MM.1S (cell line): Measurements from ENCODE around the gene B3GNT4.
"Not testable (repeated sequence)": the region's sequence is repeated elsewhere in the genome, so short reads cannot be mapped to it uniquely, and the experiment has no call there.

Experiments used
- DNase-seq: peaks from one replicate; pipeline ENCODE4 v3.0.0-alpha.2; 2015
- H2AFZ ChIP-seq: fragments of 300-600 bp; sonication (generic); 2 replicates; pipeline ENCODE4 v1.6.0; 2016; ENCODE audit warnings: antibody characterized with exemption, low read length
- H3F3A ChIP-seq: fragments of 300-600 bp; sonication (generic); 2 replicates; pipeline ENCODE4 v1.6.1; 2016; ENCODE audit warnings: mild to moderate bottlenecking, antibody characterized with exemption, low read length, moderate library complexity, mixed read lengths; ENCODE audit not compliant: insufficient read depth
- H3K27ac ChIP-seq: fragments of 300-600 bp; sonication (generic); 2 replicates; pipeline ENCODE4 v1.5.1; 2016; ENCODE audit warnings: mild to moderate bottlenecking, low read length
- H3K27me3 ChIP-seq: fragments of 300-600 bp; sonication (generic); replicated peaks from 2 replicates; pipeline ENCODE4 v1.6.0; 2016; ENCODE audit warnings: low read length; ENCODE audit not compliant: insufficient read depth
- H3K36me3 ChIP-seq: fragments of 300-600 bp; sonication (generic); replicated peaks from 2 replicates; pipeline ENCODE4 v1.6.1; 2016; ENCODE audit warnings: mild to moderate bottlenecking, low read length, mixed read lengths; ENCODE audit not compliant: insufficient read depth
- H3K4me1 ChIP-seq: fragments of 300-600 bp; sonication (generic); 2 replicates; pipeline ENCODE4 v1.6.1; 2016; ENCODE audit warnings: low read length, mixed read lengths
- H3K4me2 ChIP-seq: fragments of 300-600 bp; sonication (generic); 2 replicates; pipeline ENCODE4 v1.6.0; 2016; ENCODE audit warnings: low read depth, low read length
- H3K4me3 ChIP-seq: fragments of 300-600 bp; sonication (generic); 2 replicates; pipeline ENCODE4 v1.5.1; 2016; ENCODE audit warnings: low read length, mixed read lengths
- H3K79me2 ChIP-seq: fragments of 300-600 bp; sonication (generic); 2 replicates; pipeline ENCODE4 v1.6.1; 2016; ENCODE audit warnings: mixed run types, low read length, mixed read lengths
- H3K9ac ChIP-seq: fragments of 300-600 bp; sonication (generic); 2 replicates; pipeline ENCODE4 v1.6.1; 2016; ENCODE audit warnings: low read length, mixed read lengths
- H3K9me2 ChIP-seq: fragments of 300-600 bp; sonication (generic); replicated peaks from 2 replicates; pipeline ENCODE4 v1.6.1; 2016; ENCODE audit warnings: mild to moderate bottlenecking, low read length, mixed read lengths; ENCODE audit not compliant: insufficient read depth
- H3K9me3 ChIP-seq: fragments of 300-600 bp; sonication (generic); replicated peaks from 2 replicates; pipeline ENCODE4 v1.6.1; 2016; ENCODE audit warnings: mild to moderate bottlenecking, low read length, mixed read lengths; ENCODE audit not compliant: insufficient read depth
- H4K20me1 ChIP-seq: fragments of 300-600 bp; sonication (generic); 2 replicates; pipeline ENCODE4 v1.6.1; 2016; ENCODE audit warnings: mild to moderate bottlenecking, low read length, moderate library complexity, mixed read lengths; ENCODE audit not compliant: insufficient read depth
- EZH2 ChIP-seq: fragments of 300-600 bp; sonication (generic); optimal IDR thresholded peaks from 2 replicates; pipeline ENCODE3; 2017; ENCODE audit warnings: low read depth, mild to moderate bottlenecking, antibody characterized with exemption, low read length, mixed read lengths
- EZH2phosphoT487 ChIP-seq: fragments of 300-600 bp; sonication (generic); IDR thresholded peaks from 2 replicates; pipeline ENCODE4 v1.6.1; 2018; ENCODE audit warnings: antibody characterized with exemption, low read length
- TF ChIP-seq, protein P1 (sequence below): fragments of 300-600 bp; sonication (generic); IDR thresholded peaks from 2 replicates; pipeline ENCODE4 v1.5.1; 2016; ENCODE audit warnings: antibody characterized with exemption, low read length, mixed read lengths

B3GNT4 gene

DNA sequence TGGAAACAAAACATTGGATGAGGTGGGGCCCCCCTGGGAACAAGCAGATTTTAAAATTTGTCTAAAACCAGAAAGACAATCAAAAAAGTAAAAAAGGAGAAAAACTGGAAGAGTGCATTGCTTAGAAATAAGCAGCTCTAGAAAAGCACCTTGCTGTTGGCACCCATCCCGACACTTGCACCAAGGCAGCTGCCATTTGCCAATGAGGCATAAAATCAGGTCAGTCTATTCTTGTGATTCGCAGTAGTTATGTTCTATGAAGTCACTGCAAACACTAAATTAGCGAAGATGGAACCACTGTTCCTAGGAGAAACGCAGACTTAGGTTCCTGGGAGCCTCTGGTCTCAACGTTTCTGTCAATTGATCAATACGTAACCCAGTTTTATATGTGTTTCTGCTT lies 46.5 kb downstream of the B3GNT4 start:
- no peaks in the 10 kb centered on the region for H3K36me3 ChIP-seq
- no peak overlapping the region for H3K4me3 ChIP-seq
- no peaks in the 10 kb centered on the region for H3K4me1 ChIP-seq
- TF ChIP-seq EZH2 = no peak
- TF ChIP-seq, protein P1, sequence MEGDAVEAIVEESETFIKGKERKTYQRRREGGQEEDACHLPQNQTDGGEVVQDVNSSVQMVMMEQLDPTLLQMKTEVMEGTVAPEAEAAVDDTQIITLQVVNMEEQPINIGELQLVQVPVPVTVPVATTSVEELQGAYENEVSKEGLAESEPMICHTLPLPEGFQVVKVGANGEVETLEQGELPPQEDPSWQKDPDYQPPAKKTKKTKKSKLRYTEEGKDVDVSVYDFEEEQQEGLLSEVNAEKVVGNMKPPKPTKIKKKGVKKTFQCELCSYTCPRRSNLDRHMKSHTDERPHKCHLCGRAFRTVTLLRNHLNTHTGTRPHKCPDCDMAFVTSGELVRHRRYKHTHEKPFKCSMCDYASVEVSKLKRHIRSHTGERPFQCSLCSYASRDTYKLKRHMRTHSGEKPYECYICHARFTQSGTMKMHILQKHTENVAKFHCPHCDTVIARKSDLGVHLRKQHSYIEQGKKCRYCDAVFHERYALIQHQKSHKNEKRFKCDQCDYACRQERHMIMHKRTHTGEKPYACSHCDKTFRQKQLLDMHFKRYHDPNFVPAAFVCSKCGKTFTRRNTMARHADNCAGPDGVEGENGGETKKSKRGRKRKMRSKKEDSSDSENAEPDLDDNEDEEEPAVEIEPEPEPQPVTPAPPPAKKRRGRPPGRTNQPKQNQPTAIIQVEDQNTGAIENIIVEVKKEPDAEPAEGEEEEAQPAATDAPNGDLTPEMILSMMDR = no peak
- H3K9me2 ChIP-seq = no peaks in the 10 kb centered on the region
- H3K9ac ChIP-seq = no peak overlapping the region
- no peaks in the 10 kb centered on the region for H3K9me3 ChIP-seq
- no peaks in the 10 kb centered on the region for H3K27me3 ChIP-seq
- H2AFZ ChIP-seq = no peak overlapping the region
- no peak overlapping the region for H3K4me2 ChIP-seq
- no peaks in the 10 kb centered on the region for H3K79me2 ChIP-seq
- no peaks in the 10 kb centered on the region for H3F3A ChIP-seq
- H4K20me1 ChIP-seq = no peaks in the 10 kb centered on the region
- no peak for DNase-seq
- H3K27ac ChIP-seq = no peak overlapping the region

DNA sequence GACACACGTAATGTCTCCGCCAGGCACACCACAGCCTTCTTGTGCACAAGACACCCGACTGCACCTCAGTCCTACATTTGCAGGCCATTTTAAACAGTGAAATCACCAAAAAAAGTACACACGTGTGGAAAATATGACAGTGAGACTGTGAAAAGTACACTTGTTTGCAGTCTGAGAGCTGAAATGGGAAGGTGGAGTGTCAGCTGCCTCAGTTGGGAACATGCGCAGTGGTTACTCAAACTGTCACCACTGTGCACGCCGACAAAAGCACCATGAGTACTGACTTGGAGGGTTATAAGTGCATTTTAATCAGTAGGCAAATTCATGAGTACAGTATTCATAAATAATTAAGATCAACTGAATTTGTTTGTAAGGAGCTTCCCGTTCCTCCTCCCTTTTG lies 47.0 kb downstream of the B3GNT4 start:
- H3K27ac ChIP-seq = no peak overlapping the region
- no peak for DNase-seq
- no peak overlapping the region for H2AFZ ChIP-seq
- no peak overlapping the region for H3K9ac ChIP-seq
- H3K36me3 ChIP-seq = no peaks in the 10 kb centered on the region
- H3K27me3 ChIP-seq = no peaks in the 10 kb centered on the region
- H3K4me3 ChIP-seq = no peak overlapping the region
- H3F3A ChIP-seq = no peaks in the 10 kb centered on the region
- H3K9me3 ChIP-seq = no peaks in the 10 kb centered on the region
- no peaks in the 10 kb centered on the region for H3K4me1 ChIP-seq
- H3K9me2 ChIP-seq = no peaks in the 10 kb centered on the region
- no peaks in the 10 kb centered on the region for H3K79me2 ChIP-seq
- TF ChIP-seq EZH2phosphoT487 (no peak), EZH2 (no peak)
- TF ChIP-seq, protein P1 = no peak
- H4K20me1 ChIP-seq = no peaks in the 10 kb centered on the region
- H3K4me2 ChIP-seq = no peak overlapping the region

DNA sequence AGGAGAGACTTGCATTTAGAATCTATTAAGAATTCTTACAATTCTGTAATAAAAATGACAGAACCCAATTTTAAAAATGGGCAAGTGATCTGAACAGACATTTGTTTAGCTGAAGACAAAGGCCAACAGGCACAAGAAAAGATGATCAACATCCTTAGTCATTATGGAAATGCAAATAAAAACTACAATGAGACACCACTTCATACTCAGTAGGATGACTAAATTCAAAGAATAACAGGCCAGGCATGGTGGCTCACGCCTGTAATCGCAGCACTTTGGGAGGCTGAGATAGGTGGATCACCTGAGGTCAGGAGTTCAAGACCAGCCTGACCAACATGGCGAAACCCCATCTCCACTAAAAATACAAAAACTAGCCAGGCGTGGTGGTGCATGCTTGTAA lies 55.0 kb downstream of the B3GNT4 start:
- not testable (repeated sequence) for H3F3A ChIP-seq, H2AFZ ChIP-seq, H3K4me2 ChIP-seq, H3K79me2 ChIP-seq, H3K9me3 ChIP-seq, H3K27me3 ChIP-seq, H3K4me1 ChIP-seq, H3K4me3 ChIP-seq, H3K9ac ChIP-seq, H3K27ac ChIP-seq, H3K36me3 ChIP-seq, DNase-seq, H4K20me1 ChIP-seq, H3K9me2 ChIP-seq
